Measurements from ENCODE around the gene MAPK13.

- no peak for TF ChIP-seq CTCF (IDR thresholded peaks at IDR 0.05)
- no peak for TF ChIP-seq POLR2A (IDR thresholded peaks at IDR 0.05)
These were observed 11.7 kb upstream of the MAPK13 start for GRCh38 chr6:36118550-36119107.

Data from esophagus squamous epithelium (tissue), 4 donors.